Fibroblast of skin of right quadriceps (primary cell): Measurements from ENCODE around the gene PIGB.
"Not testable (repeated sequence)": the region's sequence is repeated elsewhere in the genome, so short reads cannot be mapped to it uniquely, and the experiment has no call there.

Experiments used
- DNase-seq: peaks from one replicate; pipeline ENCODE4 v3.0.0-alpha.2; 2013

PIGB gene

GRCh38 chr15:55318588-55319494 is at the start of gene PIGB, which contains the start of gene PIGBOS1:
Gene PIGB (plus strand): TSS chr15:55319222. CDS start chr15:55319251, 29 bp downstream.
Gene PIGBOS1 (minus strand): TSS chr15:55319123. CDS start chr15:55317792, 1,331 bp downstream.
- peak; percentile 90 for DNase-seq

GRCh38 chr15:55270291-55270690 is 48.7 kb upstream of the PIGB start:
- no peak for DNase-seq

GRCh38 chr15:55276324-55276723 is 42.7 kb upstream of the PIGB start:
- DNase-seq = no peak

GRCh38 chr15:55277116-55277564 is 41.9 kb upstream of the PIGB start:
- peak; percentile 71 for DNase-seq

- DNase-seq = no peak
These were observed 41.3 kb upstream of the PIGB start for GRCh38 chr15:55277715-55278114.

GRCh38 chr15:55279100-55279745 is 39.8 kb upstream of the PIGB start:
- no peak for DNase-seq

- DNase-seq = peak; percentile 77
These were observed 39.2 kb upstream of the PIGB start for GRCh38 chr15:55279746-55280351.

- DNase-seq = peak; percentile 23
These were observed 38.4 kb upstream of the PIGB start for GRCh38 chr15:55280589-55280988.

GRCh38 chr15:55281517-55282228 is 37.3 kb upstream of the PIGB start:
- no peak for DNase-seq

GRCh38 chr15:55282284-55282833 is 36.7 kb upstream of the PIGB start:
- peak; percentile 83 for DNase-seq

- DNase-seq = no peak
These were observed 35.5 kb upstream of the PIGB start for GRCh38 chr15:55283379-55284147.

- no peak for DNase-seq
These were observed 34.6 kb upstream of the PIGB start for GRCh38 chr15:55284426-55284825.

GRCh38 chr15:55286442-55287189 is 32.4 kb upstream of the PIGB start:
- DNase-seq = not testable (repeated sequence)

- no peak for DNase-seq
These were observed 30.9 kb upstream of the PIGB start for GRCh38 chr15:55288006-55288717.

GRCh38 chr15:55289011-55289745 is 29.8 kb upstream of the PIGB start:
- peak; percentile 26 for DNase-seq

GRCh38 chr15:55289746-55290527 is 29.1 kb upstream of the PIGB start, which contains the start of gene RAB27A:
Gene RAB27A (minus strand): TSS chr15:55289813. CDS start chr15:55234934, 54,879 bp downstream.
- peak; percentile 65 for DNase-seq

GRCh38 chr15:55290528-55291057 is 28.4 kb upstream of the PIGB start:
- DNase-seq = peak; percentile 78

GRCh38 chr15:55297315-55297714 is 21.7 kb upstream of the PIGB start:
- DNase-seq = no peak
